Measurements from ENCODE around the gene EZH2.
A peak's percentile ranks its signal among the peaks of the same experiment; 100 is the strongest.

The EZH2 gene

DNA sequence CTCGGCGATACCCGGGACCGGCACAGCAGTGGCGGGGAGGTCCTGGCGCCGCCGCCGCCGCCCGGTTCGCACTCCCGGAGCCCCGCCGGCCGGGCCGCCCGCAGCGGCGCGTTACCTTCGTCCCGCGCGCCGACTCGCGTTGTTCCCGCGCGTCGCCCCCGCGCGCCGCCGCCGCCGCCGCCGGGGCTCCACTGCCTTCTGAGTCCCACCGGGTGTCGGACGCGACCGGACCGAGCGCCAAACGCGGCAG lies at the start of gene EZH2:
EZH2 (minus strand) TSS at position 243 of the 250 bp plus-strand sequence. CDS start 36,993 bp downstream, outside the sequence.
- DNase-seq, result no peak

GRCh38 chr7:148931470-148931869 lies 47.4 kb upstream of the EZH2 start:
- no peak for DNase-seq

DNA sequence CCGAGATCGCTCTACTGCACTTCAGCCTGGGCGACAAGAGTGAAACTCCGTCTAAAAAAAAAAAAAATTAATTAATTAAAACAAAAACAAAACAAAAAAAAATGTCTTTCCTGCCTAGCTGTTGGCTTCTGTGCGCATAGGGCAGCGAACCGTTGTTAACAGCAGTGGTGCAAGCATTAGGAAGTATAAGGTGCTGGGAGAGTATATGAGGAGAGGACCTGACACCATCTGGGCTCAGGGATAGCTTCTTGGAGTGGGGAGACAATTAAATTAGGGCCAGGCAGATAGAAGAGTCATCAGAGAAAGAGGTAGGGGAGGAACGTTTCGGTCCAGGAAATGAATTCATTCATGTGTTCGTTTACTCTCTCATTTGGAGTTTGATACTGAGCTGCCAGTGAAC lies 46.2 kb upstream of the EZH2 start:
- DNase-seq, result no peak

DNA sequence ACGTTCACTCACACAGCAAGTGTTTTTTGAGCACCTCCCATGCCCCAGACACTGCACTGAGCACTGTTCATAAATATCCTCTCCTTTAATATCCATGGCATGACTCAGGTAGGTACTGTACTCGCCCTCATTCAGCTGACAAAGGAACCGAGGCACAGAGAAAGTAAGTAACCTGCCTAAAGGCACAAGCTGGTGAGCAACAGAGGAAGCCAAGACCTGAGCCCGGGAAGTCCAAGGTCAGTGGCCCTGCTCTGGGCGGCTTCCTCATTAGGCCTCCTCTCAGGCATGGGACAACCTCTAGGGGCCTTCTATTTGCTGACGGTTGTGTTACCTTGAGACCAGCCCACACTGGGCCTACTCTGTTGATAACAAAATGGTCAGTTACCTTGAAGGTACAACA lies 45.1 kb upstream of the EZH2 start:
- no peak for DNase-seq

GRCh38 chr7:148927123-148928045 lies 43.3 kb upstream of the EZH2 start:
- DNase-seq, result no peak

GRCh38 chr7:148925836-148926235 lies 41.7 kb upstream of the EZH2 start:
- DNase-seq, result no peak

DNA sequence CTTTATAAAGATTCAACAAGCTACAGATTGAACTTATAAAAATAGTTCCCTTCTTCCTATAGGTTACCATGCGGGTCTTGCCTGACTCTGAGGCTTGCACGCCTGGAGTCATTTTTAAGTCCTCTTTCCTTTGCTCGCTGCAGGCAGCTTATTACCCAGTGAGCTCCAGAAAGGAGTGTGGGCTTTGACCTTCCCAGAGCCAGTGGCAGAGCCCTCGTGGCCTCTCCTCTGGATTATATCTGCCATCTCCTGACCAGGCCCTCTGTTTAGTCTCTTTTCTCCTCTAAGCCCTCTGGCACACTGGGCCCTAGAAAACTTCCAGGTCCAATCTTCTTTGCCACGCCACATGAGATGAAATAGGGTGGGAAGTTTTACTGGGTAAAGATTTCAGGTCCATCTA lies 39.9 kb upstream of the EZH2 start:
- DNase-seq, result no peak

- DNase-seq, result peak in 2 of 58 donors; percentile 1 to 10
Measured at GRCh38 chr7:148921806-148922205, 37.7 kb upstream of the EZH2 start.

DNA sequence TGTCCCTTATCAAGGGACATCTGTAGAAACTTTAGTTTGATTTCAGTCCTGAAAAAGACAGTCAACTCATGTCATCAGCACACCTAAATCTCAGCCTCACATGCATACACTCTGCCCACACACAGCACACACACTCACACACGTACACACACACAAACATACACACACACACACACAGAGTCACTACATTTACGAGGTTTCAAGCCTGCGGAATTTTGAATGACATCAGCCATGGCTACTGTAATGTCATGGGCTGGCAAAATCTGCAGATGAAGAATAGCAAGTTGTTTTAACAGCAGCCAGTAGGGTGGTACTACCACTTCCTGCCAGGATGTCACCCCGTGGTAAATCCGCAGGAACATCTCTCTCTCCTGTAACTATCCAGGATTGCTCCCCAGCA lies 37.1 kb upstream of the EZH2 start:
- DNase-seq, result no peak

- no peak for DNase-seq
Measured at GRCh38 chr7:148919859-148920258, 35.8 kb upstream of the EZH2 start.

DNA sequence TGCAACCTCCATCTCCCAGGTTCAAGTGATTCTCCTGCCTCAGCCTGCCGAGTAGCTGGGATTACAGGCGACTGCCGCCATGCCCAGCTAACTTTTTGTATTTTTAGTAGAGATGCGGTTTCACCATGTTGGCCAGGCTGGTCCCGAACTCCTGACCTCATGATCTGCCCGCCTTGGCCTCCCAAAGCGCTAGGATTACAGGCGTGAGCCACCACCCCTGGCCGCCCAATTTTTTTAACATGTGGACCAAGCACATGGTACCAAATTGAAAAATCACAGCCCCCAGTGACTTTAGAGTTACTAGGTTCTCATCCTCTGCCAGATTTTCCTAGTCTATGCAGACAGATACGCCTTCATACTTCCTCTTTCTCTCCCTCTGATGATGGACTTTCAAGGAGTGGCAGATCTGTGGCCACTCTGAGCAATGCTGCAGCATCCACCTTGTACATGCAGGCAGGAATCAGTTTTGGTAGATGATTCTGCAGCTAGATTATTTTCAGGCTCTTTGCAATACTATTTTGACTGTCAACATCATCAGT lies 34.0 kb upstream of the EZH2 start:
- no peak for DNase-seq

DNA sequence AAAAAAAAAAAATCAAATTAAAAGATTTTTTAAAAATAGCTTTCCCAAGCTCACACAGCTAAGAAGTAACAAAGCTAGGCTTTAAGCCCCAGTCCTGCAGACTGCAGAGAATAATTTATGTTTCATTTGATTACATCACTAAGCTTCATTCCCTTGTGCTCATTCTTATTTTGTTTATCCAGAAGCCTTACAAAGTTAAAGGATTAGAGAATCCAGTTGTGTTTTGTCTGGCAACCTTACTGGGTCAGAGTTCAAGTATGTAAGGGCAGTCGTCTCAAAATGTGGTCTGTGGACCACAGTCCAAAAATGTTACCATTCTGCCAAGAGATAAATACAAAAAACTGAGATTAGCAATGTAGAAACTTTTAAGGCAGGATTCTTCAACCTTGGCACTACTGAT lies 32.1 kb upstream of the EZH2 start:
- no peak for DNase-seq

DNA sequence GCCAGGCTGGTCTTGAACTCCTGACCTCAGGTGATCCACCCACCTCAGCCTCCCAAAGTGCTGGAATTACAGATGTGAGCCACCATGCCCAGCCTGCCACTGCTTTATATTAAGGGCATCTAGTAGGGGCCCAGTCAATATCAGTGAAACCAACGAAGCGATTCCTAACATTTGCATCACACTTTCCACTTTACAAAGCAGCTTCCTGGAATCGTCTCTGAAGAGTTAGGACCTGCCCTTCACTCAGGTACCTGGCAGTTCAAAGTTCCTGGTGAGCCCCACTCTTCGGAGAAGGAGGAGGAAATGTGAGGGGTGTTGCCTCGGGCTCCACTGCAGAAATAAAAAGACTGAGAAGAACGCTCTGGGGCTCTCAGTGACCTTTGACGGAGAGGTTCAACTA lies 31.1 kb upstream of the EZH2 start:
- no peak for DNase-seq

- peak in 23 of 58 donors; percentile 3 to 51 (median 10) for DNase-seq
Measured at GRCh38 chr7:148914208-148914777, 30.2 kb upstream of the EZH2 start.

DNA sequence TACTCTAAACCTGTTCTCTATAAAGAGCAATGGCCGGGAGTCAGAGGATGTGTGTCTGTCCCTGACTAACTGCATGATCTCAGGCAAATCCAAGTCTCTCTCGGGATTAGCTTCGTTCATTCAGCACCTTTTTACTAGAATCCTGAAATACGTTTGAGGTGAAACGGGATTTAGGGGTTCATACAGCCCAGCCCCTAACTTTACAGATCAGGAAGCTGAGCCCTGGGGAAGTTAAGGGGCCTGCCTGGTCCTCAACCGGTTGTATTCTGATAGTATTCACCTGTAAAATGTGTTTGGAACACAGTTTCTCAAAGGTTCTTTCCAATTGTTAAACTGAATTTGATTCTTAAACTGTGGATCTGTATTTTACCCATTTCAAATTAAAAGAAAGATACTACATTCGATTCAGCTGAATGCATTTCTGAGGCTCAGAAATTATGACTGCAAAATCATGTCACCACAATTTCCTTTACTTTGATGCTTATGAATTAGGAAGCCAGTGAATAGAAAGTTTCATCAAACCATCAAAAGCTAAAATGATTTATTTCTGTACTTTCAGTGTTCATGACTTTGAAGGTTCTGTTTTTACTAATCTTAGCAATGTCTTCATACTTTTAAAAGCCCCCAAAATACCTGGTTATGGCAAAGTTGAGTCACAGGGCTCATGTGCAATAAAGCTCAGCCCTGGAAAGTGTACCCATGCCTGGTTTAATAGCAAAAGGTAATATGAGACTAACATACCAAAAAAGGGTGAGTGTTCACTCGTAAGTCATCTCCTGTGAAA lies 28.9 kb upstream of the EZH2 start:
- DNase-seq, result no peak

- no peak for DNase-seq
Measured at GRCh38 chr7:148912151-148912550, 28.1 kb upstream of the EZH2 start.

- no peak for DNase-seq
Measured at GRCh38 chr7:148911626-148912025, 27.5 kb upstream of the EZH2 start.

GRCh38 chr7:148909568-148909967 lies 25.5 kb upstream of the EZH2 start:
- no peak for DNase-seq

DNA sequence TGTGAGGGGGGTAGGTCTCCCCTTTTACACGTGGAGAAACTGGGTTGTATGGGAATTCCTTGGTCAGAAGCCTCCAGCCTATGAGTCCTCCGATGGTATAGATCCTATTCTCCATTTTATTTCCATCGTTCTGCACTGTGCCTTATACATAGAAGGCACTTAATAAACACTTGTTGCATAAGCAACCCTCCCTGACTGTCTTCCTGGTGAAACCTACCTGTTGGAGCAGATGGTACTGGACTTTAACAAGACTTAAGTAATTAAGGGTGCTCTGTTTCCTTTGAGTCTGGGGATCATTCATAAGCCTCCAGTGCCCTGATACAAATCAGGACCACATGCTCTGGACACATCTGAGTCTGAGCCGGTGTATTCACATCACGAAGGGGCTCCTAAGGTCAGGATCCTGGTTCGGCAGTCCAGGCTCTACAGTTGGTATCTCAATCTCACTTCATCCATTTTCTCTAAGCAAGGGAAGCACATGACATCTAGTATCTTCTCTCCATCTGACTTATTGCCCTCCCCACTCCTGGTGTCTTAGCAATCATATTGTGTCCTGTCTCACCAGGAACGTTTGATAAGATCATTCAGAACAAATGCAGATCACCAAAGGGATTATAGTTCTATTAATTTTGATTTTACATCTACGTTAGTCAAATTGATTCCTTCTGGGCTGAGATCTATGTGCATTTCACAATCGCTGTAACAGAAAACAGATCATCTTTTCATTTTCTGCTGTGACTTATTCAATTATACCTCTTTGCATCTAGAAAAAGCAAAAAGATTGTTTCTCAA lies 22.8 kb upstream of the EZH2 start:
- DNase-seq, result no peak

GRCh38 chr7:148905093-148905666 lies 21.1 kb upstream of the EZH2 start:
- DNase-seq, result no peak

DNA sequence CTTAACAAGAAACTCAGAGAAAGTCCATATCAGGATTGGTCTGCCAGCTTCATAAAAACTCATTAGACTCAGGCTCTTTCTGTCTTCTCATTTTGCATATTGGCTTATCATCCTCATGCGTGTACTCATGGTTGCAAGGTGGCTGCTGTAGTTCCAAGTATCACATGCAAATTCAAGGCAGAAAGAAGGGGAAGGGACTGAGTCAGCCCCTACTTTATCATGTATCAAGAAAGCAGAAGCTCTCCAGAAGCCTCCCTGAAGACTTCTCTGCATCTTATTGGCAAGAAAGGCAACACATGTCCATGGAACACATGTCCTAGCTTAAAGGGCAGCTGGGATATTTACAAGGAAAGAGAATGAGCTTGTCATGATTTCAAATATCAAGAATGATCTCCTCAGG lies 19.4 kb upstream of the EZH2 start:
- no peak for DNase-seq
